Neural cell (in vitro differentiated cells): Measurements from ENCODE around the gene SCRG1. TPM values are rescaled to one million over a fixed set of nuclear protein-coding genes. Genes with fewer than 3 reads are reported as not detected.

Source experiments
- H2AFZ ChIP-seq: fragments of 200-600, 300-800 bp; sonication (generic), shearing (Covaris generic); 2 replicates; pipeline ENCODE4 v1.6.0; 2014; ENCODE audit warnings: low read depth, mild to moderate bottlenecking, antibody characterized with exemption, low read length, moderate library complexity
- H3F3A ChIP-seq: fragments of 200-600 bp; shearing (Covaris generic); 2 replicates; pipeline ENCODE4 v1.6.1; 2016; ENCODE audit warnings: mild to moderate bottlenecking, moderate library complexity, mixed read lengths, antibody characterized with exemption, low read length; ENCODE audit not compliant: insufficient read depth, poor library complexity, severe bottlenecking
- H3K27ac ChIP-seq: fragments of 200-600, 300-800 bp; sonication (generic), shearing (Covaris generic); 2 replicates; pipeline ENCODE4 v1.5.1; 2014; ENCODE audit warnings: mild to moderate bottlenecking, low read length, moderate library complexity
- H3K27me3 ChIP-seq: fragments of 300-800, 200-600 bp; sonication (generic), shearing (Covaris generic); 2 replicates; pipeline ENCODE4 v1.6.0; 2014; ENCODE audit warnings: mild to moderate bottlenecking, low read depth, low read length, moderate library complexity; ENCODE audit not compliant: insufficient read depth
- H3K36me3 ChIP-seq: fragments of 300-800, 200-600 bp; sonication (generic), shearing (Covaris generic); 2 replicates; pipeline ENCODE4 v1.5.1; 2014; ENCODE audit warnings: mild to moderate bottlenecking, antibody characterized with exemption, low read length, moderate library complexity; ENCODE audit not compliant: insufficient read depth
- H3K4me2 ChIP-seq: fragments of 300-800, 200-600 bp; sonication (generic), shearing (Covaris generic); 2 replicates; pipeline ENCODE4 v1.6.0; 2014; ENCODE audit warnings: mild to moderate bottlenecking, low read length
- H3K4me3 ChIP-seq: fragments of 300-800, 200-600 bp; sonication (generic), shearing (Covaris generic); 2 replicates; pipeline ENCODE4 v1.5.1; 2014; ENCODE audit warnings: mild to moderate bottlenecking, low read length, moderate library complexity
- H3K79me2 ChIP-seq: fragments of 200-600 bp; shearing (Covaris generic); replicated peaks from 2 replicates; pipeline ENCODE4 v1.6.0; 2014; ENCODE audit warnings: mild to moderate bottlenecking, low read length, moderate library complexity; ENCODE audit not compliant: insufficient read depth
- H3K9ac ChIP-seq: fragments of 300-800, 200-600 bp; sonication (generic), shearing (Covaris generic); 2 replicates; pipeline ENCODE4 v1.6.1; 2016; ENCODE audit warnings: mild to moderate bottlenecking, low read length, mixed read lengths
- H3K9me2 ChIP-seq: fragments of 200-600 bp; shearing (Covaris generic); 2 replicates; pipeline ENCODE4 v1.6.1; 2016; ENCODE audit warnings: mild to moderate bottlenecking, low read length, mixed read lengths; ENCODE audit not compliant: insufficient read depth
- H3K9me3 ChIP-seq: fragments of 200-600, 300-800 bp; sonication (generic), shearing (Covaris generic); 2 replicates; pipeline ENCODE4 v1.6.1; 2016; ENCODE audit warnings: mild to moderate bottlenecking, mixed run types, low read length, moderate library complexity, mixed read lengths
- H4K20me1 ChIP-seq: fragments of 200-600 bp; shearing (Covaris generic); 2 replicates; pipeline ENCODE4 v1.6.1; 2016; ENCODE audit warnings: mild to moderate bottlenecking, mixed run types; ENCODE audit not compliant: insufficient read depth
- EP300 ChIP-seq: fragments of 450-650 bp; conservative IDR thresholded peaks from 2 replicates; pipeline ENCODE4 v1.6.1; 2014; ENCODE audit warnings: antibody characterized with exemption, mild to moderate bottlenecking, moderate library complexity; ENCODE audit not compliant: poor library complexity, severe bottlenecking
- EZH2 ChIP-seq: fragments of 200-600, 300-800 bp; shearing (Covaris generic), sonication (generic); IDR thresholded peaks from 2 replicates; pipeline ENCODE4 v1.6.1; 2014; ENCODE audit warnings: antibody characterized with exemption, low read length, borderline replicate concordance, mild to moderate bottlenecking; ENCODE audit not compliant: insufficient read depth, poor library complexity, severe bottlenecking
- MXI1 ChIP-seq: fragments of 450-650 bp; conservative IDR thresholded peaks from 2 replicates; pipeline ENCODE4 v1.6.1; 2014; ENCODE audit warnings: antibody characterized with exemption, mild to moderate bottlenecking; ENCODE audit not compliant: poor library complexity, severe bottlenecking
- POLR2AphosphoS5 ChIP-seq: IDR thresholded peaks from 2 replicates; pipeline ENCODE4 v1.6.1; 2012
- RAD21 ChIP-seq: fragments of 450-650 bp; conservative IDR thresholded peaks from 2 replicates; pipeline ENCODE4 v1.6.1; 2014; ENCODE audit warnings: antibody characterized with exemption, mild to moderate bottlenecking, moderate library complexity
- SMC3 ChIP-seq: fragments of 450-650 bp; conservative IDR thresholded peaks from 2 replicates; pipeline ENCODE4 v1.6.1; 2014; ENCODE audit warnings: antibody characterized with exemption, mild to moderate bottlenecking, moderate library complexity; ENCODE audit not compliant: poor library complexity
- TAF1 ChIP-seq: IDR thresholded peaks from 2 replicates; pipeline ENCODE4 v1.6.1; 2012; ENCODE audit warnings: low read depth
- polyA plus RNA-seq: library from polyadenylated mRNA; depleted of rRNA; stranded (reverse); fragments of >200 nt; gene quantifications from 2 replicates; pipeline ENCODE4 v1.2.3, GENCODE V29; 2014
- TF ChIP-seq, protein P1 (sequence below): fragments of 450-650 bp; IDR thresholded peaks from 2 replicates; pipeline ENCODE4 v1.5.1; 2014; ENCODE audit warnings: antibody characterized with exemption, mild to moderate bottlenecking, moderate library complexity; ENCODE audit not compliant: poor library complexity, severe bottlenecking
- TF ChIP-seq, protein P2 (sequence below): IDR thresholded peaks from 2 replicates; pipeline ENCODE4 v1.6.1; 2012; ENCODE audit warnings: borderline replicate concordance

SCRG1 gene
- polyA plus RNA-seq, 1 donor from 2014 or later, result 0.42 TPM

DNA sequence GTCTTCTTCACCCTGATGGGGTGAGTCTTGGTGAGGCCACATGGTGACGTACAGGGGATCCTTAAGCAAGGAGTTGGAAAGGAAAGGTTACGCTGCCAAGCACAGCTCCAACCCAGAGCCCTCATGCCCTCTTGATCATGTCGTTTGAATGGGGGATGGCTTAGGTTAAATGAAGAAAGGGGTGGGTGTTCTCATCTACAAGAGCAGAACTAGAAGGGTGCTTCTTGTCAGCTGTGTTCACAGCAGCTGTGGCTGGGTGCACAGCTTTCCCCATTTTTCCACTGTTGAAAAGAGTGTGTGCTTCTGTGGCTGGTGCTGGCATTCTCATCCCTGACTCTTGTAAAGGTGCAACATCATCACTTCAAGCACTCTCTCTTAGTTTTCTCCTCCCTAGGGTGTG is 15.5 kb upstream of the SCRG1 start:
- Histone ChIP-seq H4K20me1 (no peaks in the 10 kb centered on the region), H3K9me2 (no peaks in the 10 kb centered on the region), H3K79me2 (no peaks in the 10 kb centered on the region), H3K27ac (no peak overlapping the region), H2AFZ (no peak overlapping the region), H3K4me3 (no peak overlapping the region), H3K27me3 (no peaks in the 10 kb centered on the region), H3K36me3 (no peaks in the 10 kb centered on the region), H3K9ac (no peak overlapping the region), H3F3A (no peaks in the 10 kb centered on the region), H3K4me2 (no peak overlapping the region), H3K9me3 (no peaks in the 10 kb centered on the region)
- no peak for TF ChIP-seq POLR2AphosphoS5
- TF ChIP-seq SMC3, result no peak
- no peak for TF ChIP-seq MXI1
- no peak for TF ChIP-seq EZH2
- TF ChIP-seq, protein P1, sequence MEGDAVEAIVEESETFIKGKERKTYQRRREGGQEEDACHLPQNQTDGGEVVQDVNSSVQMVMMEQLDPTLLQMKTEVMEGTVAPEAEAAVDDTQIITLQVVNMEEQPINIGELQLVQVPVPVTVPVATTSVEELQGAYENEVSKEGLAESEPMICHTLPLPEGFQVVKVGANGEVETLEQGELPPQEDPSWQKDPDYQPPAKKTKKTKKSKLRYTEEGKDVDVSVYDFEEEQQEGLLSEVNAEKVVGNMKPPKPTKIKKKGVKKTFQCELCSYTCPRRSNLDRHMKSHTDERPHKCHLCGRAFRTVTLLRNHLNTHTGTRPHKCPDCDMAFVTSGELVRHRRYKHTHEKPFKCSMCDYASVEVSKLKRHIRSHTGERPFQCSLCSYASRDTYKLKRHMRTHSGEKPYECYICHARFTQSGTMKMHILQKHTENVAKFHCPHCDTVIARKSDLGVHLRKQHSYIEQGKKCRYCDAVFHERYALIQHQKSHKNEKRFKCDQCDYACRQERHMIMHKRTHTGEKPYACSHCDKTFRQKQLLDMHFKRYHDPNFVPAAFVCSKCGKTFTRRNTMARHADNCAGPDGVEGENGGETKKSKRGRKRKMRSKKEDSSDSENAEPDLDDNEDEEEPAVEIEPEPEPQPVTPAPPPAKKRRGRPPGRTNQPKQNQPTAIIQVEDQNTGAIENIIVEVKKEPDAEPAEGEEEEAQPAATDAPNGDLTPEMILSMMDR, result no peak
- TF ChIP-seq, protein P2, sequence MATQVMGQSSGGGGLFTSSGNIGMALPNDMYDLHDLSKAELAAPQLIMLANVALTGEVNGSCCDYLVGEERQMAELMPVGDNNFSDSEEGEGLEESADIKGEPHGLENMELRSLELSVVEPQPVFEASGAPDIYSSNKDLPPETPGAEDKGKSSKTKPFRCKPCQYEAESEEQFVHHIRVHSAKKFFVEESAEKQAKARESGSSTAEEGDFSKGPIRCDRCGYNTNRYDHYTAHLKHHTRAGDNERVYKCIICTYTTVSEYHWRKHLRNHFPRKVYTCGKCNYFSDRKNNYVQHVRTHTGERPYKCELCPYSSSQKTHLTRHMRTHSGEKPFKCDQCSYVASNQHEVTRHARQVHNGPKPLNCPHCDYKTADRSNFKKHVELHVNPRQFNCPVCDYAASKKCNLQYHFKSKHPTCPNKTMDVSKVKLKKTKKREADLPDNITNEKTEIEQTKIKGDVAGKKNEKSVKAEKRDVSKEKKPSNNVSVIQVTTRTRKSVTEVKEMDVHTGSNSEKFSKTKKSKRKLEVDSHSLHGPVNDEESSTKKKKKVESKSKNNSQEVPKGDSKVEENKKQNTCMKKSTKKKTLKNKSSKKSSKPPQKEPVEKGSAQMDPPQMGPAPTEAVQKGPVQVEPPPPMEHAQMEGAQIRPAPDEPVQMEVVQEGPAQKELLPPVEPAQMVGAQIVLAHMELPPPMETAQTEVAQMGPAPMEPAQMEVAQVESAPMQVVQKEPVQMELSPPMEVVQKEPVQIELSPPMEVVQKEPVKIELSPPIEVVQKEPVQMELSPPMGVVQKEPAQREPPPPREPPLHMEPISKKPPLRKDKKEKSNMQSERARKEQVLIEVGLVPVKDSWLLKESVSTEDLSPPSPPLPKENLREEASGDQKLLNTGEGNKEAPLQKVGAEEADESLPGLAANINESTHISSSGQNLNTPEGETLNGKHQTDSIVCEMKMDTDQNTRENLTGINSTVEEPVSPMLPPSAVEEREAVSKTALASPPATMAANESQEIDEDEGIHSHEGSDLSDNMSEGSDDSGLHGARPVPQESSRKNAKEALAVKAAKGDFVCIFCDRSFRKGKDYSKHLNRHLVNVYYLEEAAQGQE, result no peak

DNA sequence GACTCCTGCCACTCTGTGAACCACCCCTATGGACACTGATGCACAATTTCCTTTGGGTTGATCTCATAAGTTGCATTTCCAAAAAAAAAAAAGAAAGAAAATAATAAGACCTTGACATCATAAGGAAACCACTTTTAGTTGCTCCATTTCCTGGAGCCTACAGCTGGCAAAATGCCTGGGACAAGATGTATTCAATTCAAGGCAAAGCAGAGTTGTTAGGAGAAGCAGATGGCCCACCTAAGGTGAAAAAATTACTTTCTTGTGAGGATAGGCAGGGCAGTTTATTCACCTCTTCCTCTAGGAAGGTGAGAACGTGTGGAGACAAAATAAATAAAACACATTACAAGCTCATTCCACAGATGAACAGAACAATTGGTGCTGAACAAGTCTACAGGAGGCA is 14.1 kb upstream of the SCRG1 start:
- TF ChIP-seq TAF1, result no peak
- no peak for TF ChIP-seq POLR2AphosphoS5
- no peak for TF ChIP-seq RAD21
- no peak for TF ChIP-seq MXI1
- TF ChIP-seq SMC3, result no peak
- TF ChIP-seq EP300, result no peak
- TF ChIP-seq, protein P1, result no peak
- TF ChIP-seq, protein P2, result no peak
- TF ChIP-seq EZH2, result no peak

More for the DNA sequence above, 14.1 kb upstream of the SCRG1 start:
- Histone ChIP-seq H3K36me3 (no peaks in the 10 kb centered on the region), H3K9ac (no peak overlapping the region), H3K4me2 (no peak overlapping the region), H2AFZ (no peak overlapping the region), H3K9me2 (no peaks in the 10 kb centered on the region), H4K20me1 (no peaks in the 10 kb centered on the region), H3K9me3 (no peaks in the 10 kb centered on the region), H3K79me2 (no peaks in the 10 kb centered on the region), H3K4me3 (no peak overlapping the region), H3K27ac (no peak overlapping the region), H3K27me3 (no peaks in the 10 kb centered on the region), H3F3A (no peaks in the 10 kb centered on the region)
